Left lung (tissue), 10 donors: ENCODE results near the gene PRPH. TPM values are rescaled to one million over a fixed set of nuclear protein-coding genes. Genes with fewer than 3 reads are reported as not detected.
"Not testable (repeated sequence)": the region's sequence is repeated elsewhere in the genome, so short reads cannot be mapped to it uniquely, and the experiment has no call there.

Source experiments
- ATAC-seq: fragments of 200-7000 bp; cut with Tn5 transposase; one replicate; pipeline ENCODE4 v1.9.1; 2020; ENCODE audit warnings: moderate library complexity
- DNase-seq, 4 donors: peaks; one replicate each; pipeline ENCODE4 v3.0.0-alpha.2; 2013 to 2020
- H3K27ac ChIP-seq, 2 donors: fragments of 200-600 bp; sonication (generic) in 1 of 2; one replicate each; pipeline versions ENCODE4 v1.5.0 to v1.8.0; 2020 to 2021
- H3K27me3 ChIP-seq, 2 donors: fragments of 200-600 bp; sonication (generic) in 1 of 2; one replicate each; pipeline versions ENCODE4 v1.5.0 to v1.8.0; 2020 to 2021
- H3K36me3 ChIP-seq, 2 donors: fragments of 200-600 bp; sonication (generic) in 1 of 2; one replicate each; pipeline versions ENCODE4 v1.5.0 to v1.8.0; 2020 to 2021
- H3K4me1 ChIP-seq, 2 donors: fragments of 200-600 bp; one replicate each; pipeline ENCODE4 v1.8.0; 2021
- H3K4me3 ChIP-seq, 2 donors: fragments of 200-600 bp; sonication (generic) in 1 of 2; one replicate each; pipeline versions ENCODE4 v1.5.0 to v1.8.0; 2020 to 2021; ENCODE audit warnings: mild to moderate bottlenecking in 1 of 2
- H3K9me3 ChIP-seq, 2 donors: fragments of 200-600 bp; sonication (generic) in 1 of 2; one replicate each; pipeline versions ENCODE4 v1.5.0 to v1.8.0; 2020 to 2021
- CTCF ChIP-seq, 2 donors: fragments of 200-600 bp; sonication (generic) in 1 of 2; IDR thresholded peaks; one replicate each; pipeline versions ENCODE4 v1.5.0 to v1.8.0; 2021; ENCODE audit warnings: antibody characterized with exemption in 2 of 2
- intact Hi-C, 2 donors: fragments of 100-400 bp; cut with DNase I; formaldehyde crosslinking; loops; one replicate each; pipeline versions ENCODE4 v1.11.2 to v1.14.2; 2022
- polyA plus RNA-seq, 6 donors: library from polyadenylated mRNA; unstranded; fragments of 120-200 nt; gene quantifications; one replicate each; pipeline ENCODE4 v1.2.1, GENCODE V29; 2013; ENCODE audit not compliant: insufficient read length in 6 of 6
- total RNA-seq, 2 donors: library from RNA; stranded (reverse); fragmentation: NEBNext Ultra II Directional; extraction: Animal tissue kit (Norgen Biotek cat#: 25700); gene quantifications; one replicate each; pipeline ENCODE4 v1.2.1, GENCODE V29; 2021
- donor health status: DM: no; HTN: yes; CAD: no.
- donor health status: DM: no; HTN: no; CAD: no.

Gene PRPH
- total and polyA plus RNA-seq, 8 donors: 0.26 to 2.4 (median 1.7) TPM; not detected in 1

- ATAC-seq (peak; percentile 80), DNase-seq (peak in 2 of 4 donors; percentile 24 to 59)
- Histone ChIP-seq H3K27me3 (peaks cover 0 to 6% of the 10 kb centered on the region in 2 donors), H3K9me3 (no peaks in the 10 kb centered on the region), H3K4me3 (no peak overlapping the region), H3K36me3 (peaks cover 0 to 7% of the 10 kb centered on the region in 2 donors), H3K4me1 (peaks cover 4 to 23% of the 10 kb centered on the region in 2 donors), H3K27ac (peak overlapping the region; percentile 28 to 62)
- intact Hi-C loops: loop anchor here in 1 of 2 donors (10.0 kb wide), 1 partner anchor 65 kb away; the partner anchor contains the start of gene DNAJC22
- no peak for TF ChIP-seq CTCF (IDR thresholded peaks at IDR 0.05)
These were observed 15.2 kb upstream of the PRPH start for GRCh38 chr12:49279706-49280159.

GRCh38 chr12:49280545-49280944, 14.4 kb upstream of the PRPH start:
- H3K4me1 ChIP-seq: peaks cover 4 to 23% of the 10 kb centered on the region in 2 donors
- H3K4me3 ChIP-seq, H3K27me3 ChIP-seq, H3K9me3 ChIP-seq, DNase-seq, ATAC-seq, H3K36me3 ChIP-seq: not testable (repeated sequence)
- intact Hi-C loops: loop anchor here in 1 of 2 donors (10.0 kb wide), 1 partner anchor 64 kb away; the partner anchor contains the start of gene DNAJC22
- H3K27ac ChIP-seq: peak overlapping the region in 1 of 2 donors; percentile 28

GRCh38 chr12:49282302-49282701, 12.6 kb upstream of the PRPH start:
- Histone ChIP-seq H3K27me3 (peaks cover 0 to 24% of the 10 kb centered on the region in 2 donors), H3K4me3 (no peak overlapping the region), H3K27ac (no peak overlapping the region), H3K4me1 (peaks cover 4 to 23% of the 10 kb centered on the region in 2 donors), H3K36me3 (no peaks in the 10 kb centered on the region), H3K9me3 (no peaks in the 10 kb centered on the region)
- ATAC-seq (no peak), DNase-seq (no peak)
- intact Hi-C loops: loop anchor here in 1 of 2 donors (10.0 kb wide), 1 partner anchor 62 kb away; the partner anchor contains the start of gene DNAJC22
- no peak for TF ChIP-seq CTCF (IDR thresholded peaks at IDR 0.05)

GRCh38 chr12:49282740-49283375, 12.1 kb upstream of the PRPH start:
- H3K4me3 ChIP-seq, ATAC-seq, H3K36me3 ChIP-seq, H3K9me3 ChIP-seq, H3K27ac ChIP-seq, DNase-seq: not testable (repeated sequence)
- Histone ChIP-seq H3K4me1 (peaks cover 4 to 23% of the 10 kb centered on the region in 2 donors), H3K27me3 (peaks cover 0 to 30% of the 10 kb centered on the region in 2 donors)
- intact Hi-C loops: loop anchor here in 1 of 2 donors (10.0 kb wide), 1 partner anchor 62 kb away; the partner anchor contains the start of gene DNAJC22

GRCh38 chr12:49283541-49284429, 11.2 kb upstream of the PRPH start:
- no peaks in the 10 kb centered on the region for H3K9me3 ChIP-seq
- H3K4me3 ChIP-seq: no peak overlapping the region
- no peaks in the 10 kb centered on the region for H3K36me3 ChIP-seq
- DNase-seq (no peak), ATAC-seq (no peak)
- intact Hi-C loops: loop anchor here in 1 of 2 donors (10.0 kb wide), 1 partner anchor 61 kb away; the partner anchor contains the start of gene DNAJC22
- peaks cover 4 to 23% of the 10 kb centered on the region in 2 donors for H3K4me1 ChIP-seq
- H3K27ac ChIP-seq: no peak overlapping the region
- H3K27me3 ChIP-seq: peaks cover 0 to 34% of the 10 kb centered on the region in 2 donors
- TF ChIP-seq CTCF (IDR thresholded peaks at IDR 0.05): no peak
